ENCODE results near the gene CCDC74B.
"Not testable (repeated sequence)": the region's sequence is repeated elsewhere in the genome, so short reads cannot be mapped to it uniquely, and the experiment has no call there.

The CCDC74B gene

GRCh38 chr2:130138841-130139251, 6.1 kb downstream of the CCDC74B start:
- H3K79me2 ChIP-seq (ENCODE audit: insufficient read depth, low read length); H3K4me2 ChIP-seq (ENCODE audit: low read depth, low read length, poor library complexity, severe bottlenecking): not testable (repeated sequence)

GRCh38 chr2:130138326-130138725, 6.6 kb downstream of the CCDC74B start:
- not testable (repeated sequence) for H3K79me2 ChIP-seq (ENCODE audit: insufficient read depth, low read length); H3K4me1 ChIP-seq (ENCODE audit: insufficient read depth, low read length, poor library complexity, severe bottlenecking); H2AFZ ChIP-seq (ENCODE audit: low read length); H3K4me2 ChIP-seq (ENCODE audit: low read depth, low read length, poor library complexity, severe bottlenecking); H3K36me3 ChIP-seq (ENCODE audit: insufficient read depth, low read length); H3K27me3 ChIP-seq (ENCODE audit: insufficient read depth, low read length, poor library complexity, severe bottlenecking); H3K4me3 ChIP-seq (ENCODE audit: low read length, poor library complexity, severe bottlenecking); H3K9me3 ChIP-seq (ENCODE audit: insufficient read depth, low read depth, low read length); H3K9ac ChIP-seq (ENCODE audit: low read depth, low read length, poor library complexity, severe bottlenecking); H3F3A ChIP-seq (ENCODE audit: low read depth); H4K20me1 ChIP-seq (ENCODE audit: insufficient read depth, low read length, poor library complexity, severe bottlenecking); H3K9me2 ChIP-seq (replicated peaks; ENCODE audit: low read depth, low read length)

More at GRCh38 chr2:130138841-130139251, 6.1 kb downstream of the CCDC74B start:
- not testable (repeated sequence) for H3K4me3 ChIP-seq (ENCODE audit: low read length, poor library complexity, severe bottlenecking); H3K9ac ChIP-seq (ENCODE audit: low read depth, low read length, poor library complexity, severe bottlenecking); H3K36me3 ChIP-seq (ENCODE audit: insufficient read depth, low read length); H3K9me3 ChIP-seq (ENCODE audit: insufficient read depth, low read depth, low read length); H2AFZ ChIP-seq (ENCODE audit: low read length); H3K27me3 ChIP-seq (ENCODE audit: insufficient read depth, low read length, poor library complexity, severe bottlenecking); H3F3A ChIP-seq (ENCODE audit: low read depth); H3K4me1 ChIP-seq (ENCODE audit: insufficient read depth, low read length, poor library complexity, severe bottlenecking); H3K9me2 ChIP-seq (replicated peaks; ENCODE audit: low read depth, low read length); H4K20me1 ChIP-seq (ENCODE audit: insufficient read depth, low read length, poor library complexity, severe bottlenecking)

GRCh38 chr2:130137118-130137517, 7.8 kb downstream of the CCDC74B start:
- H3K9me3 ChIP-seq (ENCODE audit: insufficient read depth, low read depth, low read length); H3K9ac ChIP-seq (ENCODE audit: low read depth, low read length, poor library complexity, severe bottlenecking); H3K27me3 ChIP-seq (ENCODE audit: insufficient read depth, low read length, poor library complexity, severe bottlenecking); H3K9me2 ChIP-seq (replicated peaks; ENCODE audit: low read depth, low read length); H3K4me3 ChIP-seq (ENCODE audit: low read length, poor library complexity, severe bottlenecking); H4K20me1 ChIP-seq (ENCODE audit: insufficient read depth, low read length, poor library complexity, severe bottlenecking); H3K79me2 ChIP-seq (ENCODE audit: insufficient read depth, low read length); H2AFZ ChIP-seq (ENCODE audit: low read length); H3F3A ChIP-seq (ENCODE audit: low read depth); H3K4me2 ChIP-seq (ENCODE audit: low read depth, low read length, poor library complexity, severe bottlenecking); H3K36me3 ChIP-seq (ENCODE audit: insufficient read depth, low read length); H3K4me1 ChIP-seq (ENCODE audit: insufficient read depth, low read length, poor library complexity, severe bottlenecking): not testable (repeated sequence)

GRCh38 chr2:130136546-130136945, 8.4 kb downstream of the CCDC74B start:
- not testable (repeated sequence) for H3K9me3 ChIP-seq (ENCODE audit: insufficient read depth, low read depth, low read length); H3K4me3 ChIP-seq (ENCODE audit: low read length, poor library complexity, severe bottlenecking); H3K27me3 ChIP-seq (ENCODE audit: insufficient read depth, low read length, poor library complexity, severe bottlenecking); H4K20me1 ChIP-seq (ENCODE audit: insufficient read depth, low read length, poor library complexity, severe bottlenecking); H3K36me3 ChIP-seq (ENCODE audit: insufficient read depth, low read length); H3K9ac ChIP-seq (ENCODE audit: low read depth, low read length, poor library complexity, severe bottlenecking); H3K4me1 ChIP-seq (ENCODE audit: insufficient read depth, low read length, poor library complexity, severe bottlenecking); H3K79me2 ChIP-seq (ENCODE audit: insufficient read depth, low read length); H2AFZ ChIP-seq (ENCODE audit: low read length); H3K4me2 ChIP-seq (ENCODE audit: low read depth, low read length, poor library complexity, severe bottlenecking); H3K9me2 ChIP-seq (replicated peaks; ENCODE audit: low read depth, low read length); H3F3A ChIP-seq (ENCODE audit: low read depth)

- H3F3A ChIP-seq (ENCODE audit: low read depth) = no peaks in the 10 kb centered on the region
- TF ChIP-seq EZH2phosphoT487 (IDR thresholded peaks at IDR 0.05; ENCODE audit: borderline replicate concordance) = no peak
- TF ChIP-seq CTCF (conservative IDR thresholded peaks at IDR 0.05; ENCODE audit: low read length) = no peak
- no peaks in the 10 kb centered on the region for H3K9me3 ChIP-seq (ENCODE audit: insufficient read depth, low read depth, low read length)
- H4K20me1 ChIP-seq (ENCODE audit: insufficient read depth, low read length, poor library complexity, severe bottlenecking) = no peaks in the 10 kb centered on the region
- H3K9me2 ChIP-seq (replicated peaks; ENCODE audit: low read depth, low read length) = no peaks in the 10 kb centered on the region
- H3K36me3 ChIP-seq (ENCODE audit: insufficient read depth, low read length) = no peaks in the 10 kb centered on the region
- H3K4me2 ChIP-seq (ENCODE audit: low read depth, low read length, poor library complexity, severe bottlenecking) = no peak overlapping the region
- H2AFZ ChIP-seq (ENCODE audit: low read length) = no peak overlapping the region
- H3K27me3 ChIP-seq (ENCODE audit: insufficient read depth, low read length, poor library complexity, severe bottlenecking) = no peaks in the 10 kb centered on the region
- no peaks in the 10 kb centered on the region for H3K4me1 ChIP-seq (ENCODE audit: insufficient read depth, low read length, poor library complexity, severe bottlenecking)
- H3K79me2 ChIP-seq (ENCODE audit: insufficient read depth, low read length) = no peaks in the 10 kb centered on the region
- no peak overlapping the region for H3K4me3 ChIP-seq (ENCODE audit: low read length, poor library complexity, severe bottlenecking)
- no peak overlapping the region for H3K9ac ChIP-seq (ENCODE audit: low read depth, low read length, poor library complexity, severe bottlenecking)
Observed at GRCh38 chr2:130135692-130136541, 9.0 kb downstream of the CCDC74B start.

- not testable (repeated sequence) for H3K9me2 ChIP-seq (replicated peaks; ENCODE audit: low read depth, low read length); H3K9me3 ChIP-seq (ENCODE audit: insufficient read depth, low read depth, low read length); H3K79me2 ChIP-seq (ENCODE audit: insufficient read depth, low read length); H2AFZ ChIP-seq (ENCODE audit: low read length); H3K4me1 ChIP-seq (ENCODE audit: insufficient read depth, low read length, poor library complexity, severe bottlenecking); H3F3A ChIP-seq (ENCODE audit: low read depth); H3K36me3 ChIP-seq (ENCODE audit: insufficient read depth, low read length); H4K20me1 ChIP-seq (ENCODE audit: insufficient read depth, low read length, poor library complexity, severe bottlenecking); H3K27me3 ChIP-seq (ENCODE audit: insufficient read depth, low read length, poor library complexity, severe bottlenecking); H3K4me3 ChIP-seq (ENCODE audit: low read length, poor library complexity, severe bottlenecking); H3K9ac ChIP-seq (ENCODE audit: low read depth, low read length, poor library complexity, severe bottlenecking); H3K4me2 ChIP-seq (ENCODE audit: low read depth, low read length, poor library complexity, severe bottlenecking)
Observed at GRCh38 chr2:130129120-130129829, 15.6 kb downstream of the CCDC74B start, which contains the start of gene POTEF. TSS of gene POTEF (minus strand) at chr2:130129222. CDS start at chr2:130120515, 8,707 bp downstream.

Data from Loucy (cell line).